ENCODE data around the gene TBCEL. TPM values are rescaled to one million over a fixed set of nuclear protein-coding genes. Genes with fewer than 3 reads are reported as not detected.

Gene TBCEL
- total and polyA plus RNA-seq, 10 of the 15 experiments (the other 5 are each of a cell fraction or from before 2014, with no cell fraction given): 2.0 to 10.4 (median 7.3) TPM

DNA sequence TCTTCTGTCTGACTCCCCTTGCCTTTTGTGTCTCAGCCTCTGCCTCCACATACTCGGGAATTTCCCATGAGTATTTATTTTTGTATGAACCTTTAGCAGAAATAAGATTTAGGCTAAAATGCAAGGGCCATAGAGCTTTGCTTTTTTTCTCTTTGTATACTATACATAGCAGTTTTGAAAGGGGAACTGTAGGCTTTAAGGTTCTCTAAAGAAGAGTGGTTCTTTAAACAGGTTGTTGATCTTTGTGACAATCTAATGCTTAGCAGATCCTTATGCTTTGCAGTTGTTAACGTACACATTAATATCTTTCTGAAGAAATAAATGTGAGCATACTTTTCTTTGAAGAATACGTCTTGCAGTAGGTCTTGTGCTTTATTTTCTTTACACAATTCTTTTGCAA is 35.0 kb downstream of the TBCEL start:
- H3K79me2 ChIP-seq (ENCODE audit: control insufficient read depth, insufficient read depth, low read length): no peaks in the 10 kb centered on the region
- ATAC-seq: peak; percentile 61
- in situ Hi-C loops (cut with MboI): no loop called here

DNA sequence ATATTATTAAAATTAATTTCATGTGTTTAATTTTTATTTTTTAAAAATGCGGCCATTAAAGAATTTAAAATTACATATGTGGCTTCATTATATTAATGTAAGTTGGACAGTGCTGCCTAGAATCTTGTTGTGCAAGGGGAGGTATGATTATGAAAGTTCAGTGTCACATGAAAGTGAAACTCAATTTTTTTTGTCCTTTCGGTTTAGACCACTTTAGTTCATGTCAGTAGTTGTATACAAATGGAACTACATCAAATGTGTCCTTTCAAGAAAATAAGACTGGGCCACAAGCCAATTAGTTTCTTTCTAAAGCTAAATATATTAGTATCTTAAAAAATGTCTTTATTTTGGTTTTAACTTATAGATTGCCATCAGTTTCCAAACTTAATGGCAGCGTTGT is 35.7 kb downstream of the TBCEL start:
- H3K79me2 ChIP-seq (ENCODE audit: control insufficient read depth, insufficient read depth, low read length): no peaks in the 10 kb centered on the region
- no peaks in the 10 kb centered on the region for H4K20me1 ChIP-seq (ENCODE audit: control insufficient read depth, insufficient read depth)
- DNase-seq (ENCODE audit: low read depth, low spot score) (peak; percentile 80), ATAC-seq (peak; percentile 100), FAIRE-seq (peak; percentile 86)
- intact Hi-C loops (cut with micrococcal nuclease; ENCODE audit: unreplicated experiment): no loop called here
- no peaks in the 10 kb centered on the region for H3K27me3 ChIP-seq (replicated peaks in 1 of 2; ENCODE audit: control insufficient read depth in 2 of 2, insufficient read depth in 2 of 2, low read length in 1 of 2)
- peaks cover 21% of the 10 kb centered on the region for H3K4me1 ChIP-seq (ENCODE audit: control insufficient read depth, insufficient read depth, low read length)
- H2AFZ ChIP-seq (ENCODE audit: control insufficient read depth, low read depth, low read length): no peak overlapping the region
- no peak overlapping the region for H3K9ac ChIP-seq (ENCODE audit: control insufficient read depth, insufficient read depth, low read length)
- H3K4me2 ChIP-seq (ENCODE audit: control insufficient read depth, insufficient read depth): peak overlapping the region; percentile 71
- SMC1A ChIA-PET (ENCODE audit: uncharacterized antibody, unreplicated experiment): interaction anchor here (0.8 to 1.4 kb wide), 5 partner anchors 10 to 147 kb away, joined by 3 to 5 read pairs (median 4); partner anchors contain the start of gene TBCEL
- CTCF ChIA-PET: interaction anchor here (0.9 to 1.9 kb wide), 7 partner anchors 8 to 178 kb away, joined by 3 to 4 read pairs (median 3); no protein-coding TSS in a partner anchor
- 33% methylated on average over 3 of the region's 3 CpGs for WGBS (ENCODE audit: insufficient coverage, insufficient replicate concordance, low lambda C conversion rate, missing lambda C conversion rate)
- RAD21 ChIA-PET (ENCODE audit: unreplicated experiment): interaction anchor here (1.0 kb wide), 1 partner anchor 34 kb away, joined by 3 read pairs; no protein-coding TSS in a partner anchor
- H3K36me3 ChIP-seq (ENCODE audit: control insufficient read depth in 2 of 2, insufficient read depth in 2 of 2, low read length in 1 of 2): peaks cover 0 to 9% of the 10 kb centered on the region in 2 experiments; a peak in 3 of 4 replicates
- H3K9me3 ChIP-seq (replicated peaks; ENCODE audit: control insufficient read depth, insufficient read depth, low read length): no peaks in the 10 kb centered on the region
- no TSS peak for BruUV-seq (replicated peaks)
- H3K27ac ChIP-seq (ENCODE audit: control insufficient read depth, insufficient read depth): no peak overlapping the region
- no peak overlapping the region for H3K4me3 ChIP-seq
- in situ Hi-C loops (cut with MboI): no loop called here
- POLR2A ChIA-PET: interaction anchor here (0.7 kb wide), 1 partner anchor 280 kb away, joined by 3 read pairs; no protein-coding TSS in a partner anchor
- TF ChIP-seq KLF5 (IDR thresholded peaks at IDR 0.05; ENCODE audit: partially characterized antibody) (no peak), MTA3 (IDR thresholded peaks at IDR 0.05; ENCODE audit: borderline replicate concordance, low read length) (no peak), JUNB (IDR thresholded peaks at IDR 0.05) (peak; percentile 52), SMAD5 (IDR thresholded peaks at IDR 0.05; ENCODE audit: low read depth) (no peak), CHD2 (IDR thresholded peaks at IDR 0.05; ENCODE audit: borderline replicate concordance, low read depth, low read length) (peak; percentile 54; the same call in 1 of the 2 replicates), FOS (IDR thresholded peaks at IDR 0.05; ENCODE audit: borderline replicate concordance, extremely low read depth, insufficient read length) (no peak)
- TF ChIP-seq, protein P1, sequence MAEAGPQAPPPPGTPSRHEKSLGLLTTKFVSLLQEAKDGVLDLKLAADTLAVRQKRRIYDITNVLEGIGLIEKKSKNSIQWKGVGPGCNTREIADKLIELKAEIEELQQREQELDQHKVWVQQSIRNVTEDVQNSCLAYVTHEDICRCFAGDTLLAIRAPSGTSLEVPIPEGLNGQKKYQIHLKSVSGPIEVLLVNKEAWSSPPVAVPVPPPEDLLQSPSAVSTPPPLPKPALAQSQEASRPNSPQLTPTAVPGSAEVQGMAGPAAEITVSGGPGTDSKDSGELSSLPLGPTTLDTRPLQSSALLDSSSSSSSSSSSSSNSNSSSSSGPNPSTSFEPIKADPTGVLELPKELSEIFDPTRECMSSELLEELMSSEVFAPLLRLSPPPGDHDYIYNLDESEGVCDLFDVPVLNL (IDR thresholded peaks at IDR 0.05; ENCODE audit: low read depth, low read length): no peak
- TF ChIP-seq, protein P2, sequence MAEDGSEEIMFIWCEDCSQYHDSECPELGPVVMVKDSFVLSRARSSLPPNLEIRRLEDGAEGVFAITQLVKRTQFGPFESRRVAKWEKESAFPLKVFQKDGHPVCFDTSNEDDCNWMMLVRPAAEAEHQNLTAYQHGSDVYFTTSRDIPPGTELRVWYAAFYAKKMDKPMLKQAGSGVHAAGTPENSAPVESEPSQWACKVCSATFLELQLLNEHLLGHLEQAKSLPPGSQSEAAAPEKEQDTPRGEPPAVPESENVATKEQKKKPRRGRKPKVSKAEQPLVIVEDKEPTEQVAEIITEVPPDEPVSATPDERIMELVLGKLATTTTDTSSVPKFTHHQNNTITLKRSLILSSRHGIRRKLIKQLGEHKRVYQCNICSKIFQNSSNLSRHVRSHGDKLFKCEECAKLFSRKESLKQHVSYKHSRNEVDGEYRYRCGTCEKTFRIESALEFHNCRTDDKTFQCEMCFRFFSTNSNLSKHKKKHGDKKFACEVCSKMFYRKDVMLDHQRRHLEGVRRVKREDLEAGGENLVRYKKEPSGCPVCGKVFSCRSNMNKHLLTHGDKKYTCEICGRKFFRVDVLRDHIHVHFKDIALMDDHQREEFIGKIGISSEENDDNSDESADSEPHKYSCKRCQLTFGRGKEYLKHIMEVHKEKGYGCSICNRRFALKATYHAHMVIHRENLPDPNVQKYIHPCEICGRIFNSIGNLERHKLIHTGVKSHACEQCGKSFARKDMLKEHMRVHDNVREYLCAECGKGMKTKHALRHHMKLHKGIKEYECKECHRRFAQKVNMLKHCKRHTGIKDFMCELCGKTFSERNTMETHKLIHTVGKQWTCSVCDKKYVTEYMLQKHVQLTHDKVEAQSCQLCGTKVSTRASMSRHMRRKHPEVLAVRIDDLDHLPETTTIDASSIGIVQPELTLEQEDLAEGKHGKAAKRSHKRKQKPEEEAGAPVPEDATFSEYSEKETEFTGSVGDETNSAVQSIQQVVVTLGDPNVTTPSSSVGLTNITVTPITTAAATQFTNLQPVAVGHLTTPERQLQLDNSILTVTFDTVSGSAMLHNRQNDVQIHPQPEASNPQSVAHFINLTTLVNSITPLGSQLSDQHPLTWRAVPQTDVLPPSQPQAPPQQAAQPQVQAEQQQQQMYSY (CRISPR knock-in tag; IDR thresholded peaks at IDR 0.05): no peak
- TF ChIP-seq, protein P3, sequence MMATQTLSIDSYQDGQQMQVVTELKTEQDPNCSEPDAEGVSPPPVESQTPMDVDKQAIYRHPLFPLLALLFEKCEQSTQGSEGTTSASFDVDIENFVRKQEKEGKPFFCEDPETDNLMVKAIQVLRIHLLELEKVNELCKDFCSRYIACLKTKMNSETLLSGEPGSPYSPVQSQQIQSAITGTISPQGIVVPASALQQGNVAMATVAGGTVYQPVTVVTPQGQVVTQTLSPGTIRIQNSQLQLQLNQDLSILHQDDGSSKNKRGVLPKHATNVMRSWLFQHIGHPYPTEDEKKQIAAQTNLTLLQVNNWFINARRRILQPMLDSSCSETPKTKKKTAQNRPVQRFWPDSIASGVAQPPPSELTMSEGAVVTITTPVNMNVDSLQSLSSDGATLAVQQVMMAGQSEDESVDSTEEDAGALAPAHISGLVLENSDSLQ (IDR thresholded peaks at IDR 0.05): no peak

More for the DNA sequence above, 35.0 kb downstream of the TBCEL start:
- H3K27ac ChIP-seq (ENCODE audit: control insufficient read depth, insufficient read depth): no peak overlapping the region
- H3K9me3 ChIP-seq (replicated peaks; ENCODE audit: control insufficient read depth, insufficient read depth, low read length): no peaks in the 10 kb centered on the region
- POLR2A ChIA-PET: no interaction called here
- DNase-seq (ENCODE audit: low read depth, low spot score) (peak; percentile 13), FAIRE-seq (no peak)
- SMC1A ChIA-PET (ENCODE audit: uncharacterized antibody, unreplicated experiment): interaction anchor here (0.8 to 1.4 kb wide), 5 partner anchors 9 to 148 kb away, joined by 3 to 5 read pairs (median 4); partner anchors contain the start of gene TBCEL
- 0 out of 2 replicates have a peak overlapping the region, but pooled peaks have one; percentile 30 for H3K4me3 ChIP-seq
- H3K9ac ChIP-seq (ENCODE audit: control insufficient read depth, insufficient read depth, low read length): no peak overlapping the region
- 48% methylated on average over 3 of the region's 3 CpGs for WGBS (ENCODE audit: insufficient coverage, insufficient replicate concordance, low lambda C conversion rate, missing lambda C conversion rate)
- H3K36me3 ChIP-seq (ENCODE audit: control insufficient read depth in 2 of 2, insufficient read depth in 2 of 2, low read length in 1 of 2): peaks cover 0 to 9% of the 10 kb centered on the region in 2 experiments; a peak in 3 of 4 replicates
- TF ChIP-seq ZNF24 (IDR thresholded peaks at IDR 0.05) (peak; percentile 46; the same call in 1 of the 2 replicates), JUNB (IDR thresholded peaks at IDR 0.05) (no peak), CREM (IDR thresholded peaks at IDR 0.05; ENCODE audit: low read depth) (no peak)
- peaks cover 21% of the 10 kb centered on the region for H3K4me1 ChIP-seq (ENCODE audit: control insufficient read depth, insufficient read depth, low read length)
- CTCF ChIA-PET: interaction anchor here (1.2 to 1.9 kb wide), 5 partner anchors 24 to 178 kb away, joined by 3 to 5 read pairs (median 4); no protein-coding TSS in a partner anchor
- no TSS peak for BruUV-seq (replicated peaks)
- intact Hi-C loops (cut with micrococcal nuclease; ENCODE audit: unreplicated experiment): no loop called here
- H2AFZ ChIP-seq (ENCODE audit: control insufficient read depth, low read depth, low read length): no peak overlapping the region
- RAD21 ChIA-PET (ENCODE audit: unreplicated experiment): interaction anchor here (1.0 to 1.4 kb wide), 2 partner anchors 34 to 47 kb away, joined by 3 read pairs; no protein-coding TSS in a partner anchor
- H4K20me1 ChIP-seq (ENCODE audit: control insufficient read depth, insufficient read depth): no peaks in the 10 kb centered on the region
- no peaks in the 10 kb centered on the region for H3K27me3 ChIP-seq (replicated peaks in 1 of 2; ENCODE audit: control insufficient read depth in 2 of 2, insufficient read depth in 2 of 2, low read length in 1 of 2)
- H3K4me2 ChIP-seq (ENCODE audit: control insufficient read depth, insufficient read depth): peak overlapping the region; percentile 71
